Transverse colon (tissue), 4 donors: ENCODE measurements around the gene ENDOG. TPM values are rescaled to one million over a fixed set of nuclear protein-coding genes. Genes with fewer than 3 reads are reported as not detected.

Experiments used
- DNase-seq: peaks from one replicate; pipeline ENCODE4 v3.0.0-alpha.2; 2019
- H3K27ac ChIP-seq, 4 donors: fragments of 200-600 bp; sonication (generic); 2 replicates each; pipeline ENCODE4 v1.5.1; 2016 to 2018; ENCODE audit warnings: inconsistent platforms in 4 of 4
- H3K27me3 ChIP-seq: fragments of 200-600 bp; sonication (generic); 2 replicates; pipeline ENCODE4 v1.5.1; 2017; ENCODE audit warnings: inconsistent platforms
- H3K36me3 ChIP-seq, 4 donors: fragments of 200-600 bp; sonication (generic); 2 replicates each; pipeline ENCODE4 v1.5.1; 2017 to 2019; ENCODE audit warnings: inconsistent platforms in 4 of 4
- H3K4me1 ChIP-seq, 4 donors: fragments of 200-600 bp; sonication (generic); 2 replicates each; pipeline ENCODE4 v1.5.1; 2017 to 2020; ENCODE audit warnings: inconsistent platforms in 4 of 4
- H3K4me3 ChIP-seq, 4 donors: fragments of 200-600 bp; sonication (generic); 1 replicate in 1 of 4; 2 replicates in 3 of 4; pipeline versions ENCODE4 v1.5.1 to v1.6.1; 2017 to 2019; ENCODE audit warnings: inconsistent platforms in 4 of 4
- H3K9me3 ChIP-seq, 2 donors: fragments of 200-600 bp; sonication (generic); 2 replicates each; pipeline ENCODE4 v1.5.1; 2017 to 2019; ENCODE audit warnings: inconsistent platforms in 2 of 2
- CTCF ChIP-seq, 5 experiments: fragments of 200-600 bp in 3 of 5; fragments of 450-650 bp in 2 of 5; sonication (generic) in 3 of 5; IDR thresholded peaks; 1 replicate in 2 of 5; 2 replicates in 3 of 5; pipeline ENCODE4 v1.5.1; 2016 to 2017; ENCODE audit warnings: antibody characterized with exemption in 5 of 5, inconsistent platforms in 3 of 5, mild to moderate bottlenecking in 2 of 5, moderate library complexity in 1 of 5
- EP300 ChIP-seq: sonication (generic); formaldehyde crosslinking; IDR thresholded peaks from one replicate; pipeline ENCODE4 v1.6.1; 2017; ENCODE audit warnings: antibody characterized with exemption, low read depth
- POLR2A ChIP-seq: fragments of 450-650 bp; IDR thresholded peaks from one replicate; pipeline ENCODE4 v1.6.1; 2016; ENCODE audit warnings: antibody characterized with exemption, mild to moderate bottlenecking, moderate library complexity
- POLR2AphosphoS5 ChIP-seq, 3 donors: sonication (generic); formaldehyde crosslinking; IDR thresholded peaks; one replicate each; pipeline ENCODE4 v1.6.1; 2016; ENCODE audit warnings: antibody characterized with exemption in 3 of 3
- WGBS, 2 donors: methylation state at CpG; one replicate each; pipeline ENCODE4 v1.1.5; 2018; ENCODE audit warnings: low coverage in 1 of 2; 5-methylcytosine and 5-hydroxymethylcytosine counted together
- in situ Hi-C, 4 donors: fragments of 200-750 bp; cut with MboI; loops; one replicate each; pipeline versions ENCODE4 v1.15.0 to v1.15.1; 2017; ENCODE audit warnings: low sequenced_read_pairs in 3 of 4, low pct_ligation_motif_present in 1 of 4, low pct_unique_long_range_greater_than_20kb in 1 of 4
- intact Hi-C: fragments of 100-400 bp; cut with DNase I; formaldehyde crosslinking; loops from one replicate; pipeline ENCODE4 v1.15.1; 2023; ENCODE audit warnings: low total_unique reads
- total RNA-seq, 4 donors: library from RNA; depleted of rRNA; stranded (reverse); fragments of >200 nt; gene quantifications; one replicate each; pipeline ENCODE4 v1.1.0, GENCODE V29; 2016

ENDOG gene
- total RNA-seq, 4 donors from 2014 or later, result 29.7 to 83.0 (median 52.8) TPM

DNA sequence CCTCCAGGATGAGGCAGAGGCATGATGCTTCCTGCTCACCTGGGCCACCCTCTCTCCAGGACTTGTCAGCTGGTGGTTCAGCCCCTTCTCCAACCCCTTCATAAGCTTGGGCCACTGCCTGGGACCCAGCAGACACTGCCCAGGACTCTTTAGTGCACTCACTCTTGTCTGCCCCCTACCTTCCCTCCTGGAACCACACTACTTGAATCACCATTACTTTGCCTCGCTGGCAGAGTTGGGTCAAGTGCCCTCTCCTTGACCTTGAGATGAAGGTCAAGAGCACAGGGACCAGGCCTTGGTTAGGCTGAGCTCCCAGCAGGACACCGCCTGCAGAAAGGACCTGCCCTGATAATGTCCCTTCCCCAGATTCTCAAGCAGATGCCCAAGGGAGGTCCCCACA lies 8.5 kb upstream of the ENDOG start:
- 91% methylated on average over 2 of the region's 2 CpGs; no CpG with 5 or more reads in 1 of the 2 donors for WGBS, 2 donors
- in situ Hi-C loops (no loop called here), intact Hi-C loops (no loop called here)
- TF ChIP-seq POLR2AphosphoS5 (IDR thresholded peaks at IDR 0.05) (no peak), CTCF (IDR thresholded peaks at IDR 0.05) (no peak), EP300 (no peak), POLR2A (no peak)
- no peaks in the 10 kb centered on the region for H3K27me3 ChIP-seq
- no peak overlapping the region for H3K27ac ChIP-seq
- DNase-seq, result no peak
- H3K36me3 ChIP-seq, result peaks cover 0 to 20% (median 0%) of the 10 kb centered on the region in 4 donors
- no peaks in the 10 kb centered on the region for H3K9me3 ChIP-seq
- no peaks in the 10 kb centered on the region for H3K4me1 ChIP-seq
- H3K4me3 ChIP-seq, result no peak overlapping the region

DNA sequence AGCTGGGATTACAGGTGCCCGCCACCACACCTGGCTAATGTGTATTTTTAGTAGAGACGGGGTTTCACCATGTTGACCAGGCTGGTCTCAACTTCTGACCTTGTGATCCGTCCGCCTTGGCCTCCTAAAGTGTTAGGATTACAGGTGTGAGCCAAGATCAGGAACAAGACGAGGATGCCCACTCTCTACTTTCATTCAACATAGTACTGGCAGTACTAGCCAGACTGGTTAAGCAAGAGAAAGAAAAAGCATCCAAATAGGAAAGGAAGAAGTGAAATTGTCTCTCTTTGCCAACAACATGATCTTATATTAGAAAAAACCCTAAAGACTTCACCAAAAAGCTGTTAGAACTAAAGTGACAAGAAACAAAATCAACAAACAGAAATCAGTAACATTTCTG lies 7.4 kb upstream of the ENDOG start:
- no peak overlapping the region for H3K4me3 ChIP-seq
- no peaks in the 10 kb centered on the region for H3K27me3 ChIP-seq
- no peak for TF ChIP-seq CTCF (IDR thresholded peaks at IDR 0.05)
- TF ChIP-seq POLR2A, result no peak
- WGBS, 2 donors, result 40 to 64% methylated on average over 1 to 5 of the region's 5 CpGs
- in situ Hi-C loops (no loop called here), intact Hi-C loops (no loop called here)
- H3K27ac ChIP-seq, result no peak overlapping the region
- H3K4me1 ChIP-seq, result no peaks in the 10 kb centered on the region
- no peak for DNase-seq
- peaks cover 0 to 16% (median 0%) of the 10 kb centered on the region in 4 donors for H3K36me3 ChIP-seq
- no peaks in the 10 kb centered on the region for H3K9me3 ChIP-seq

DNA sequence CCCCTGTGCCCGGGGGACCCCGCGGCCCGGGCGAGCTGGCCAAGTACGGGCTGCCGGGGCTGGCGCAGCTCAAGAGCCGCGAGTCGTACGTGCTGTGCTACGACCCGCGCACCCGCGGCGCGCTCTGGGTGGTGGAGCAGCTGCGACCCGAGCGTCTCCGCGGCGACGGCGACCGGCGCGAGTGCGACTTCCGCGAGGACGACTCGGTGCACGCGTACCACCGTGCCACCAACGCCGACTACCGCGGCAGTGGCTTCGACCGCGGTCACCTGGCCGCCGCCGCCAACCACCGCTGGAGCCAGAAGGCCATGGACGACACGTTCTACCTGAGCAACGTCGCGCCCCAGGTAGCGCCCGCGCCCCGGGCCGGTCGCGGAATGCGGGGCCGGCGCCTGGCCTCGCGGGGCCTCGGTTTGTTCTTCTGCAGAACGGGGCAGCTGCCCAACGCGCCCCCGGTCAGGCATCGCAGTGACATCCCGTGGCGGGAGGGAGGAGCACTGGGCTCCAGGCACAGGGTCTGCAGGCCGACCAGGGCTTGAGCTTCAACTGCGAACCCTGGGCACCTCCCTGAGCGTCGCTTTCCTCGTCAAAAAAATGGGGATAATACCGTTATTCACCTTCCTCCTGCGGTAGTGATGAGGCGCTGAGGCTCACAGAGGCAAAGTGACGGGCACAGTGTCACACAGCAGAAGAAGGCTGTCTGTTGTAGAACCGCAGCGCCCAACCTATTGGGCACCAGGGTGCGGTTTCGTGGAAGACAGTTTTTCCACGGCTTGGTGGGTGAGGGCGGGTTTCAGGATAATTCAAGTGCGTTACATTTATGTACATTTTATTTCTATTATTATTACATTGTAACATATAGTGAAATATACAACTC lies 777 bp downstream of the ENDOG start:
- no peaks in the 10 kb centered on the region for H3K36me3 ChIP-seq
- no peaks in the 10 kb centered on the region for H3K9me3 ChIP-seq
- WGBS, 2 donors, result 10 to 31% methylated on average over 3 to 66 of the region's 90 CpGs
- intact Hi-C loops, result no loop called here
- in situ Hi-C loops, result no loop called here
- H3K4me3 ChIP-seq, result peak overlapping the region; percentile 57 to 69 (median 58)
- no peak for TF ChIP-seq POLR2A
- no peak for TF ChIP-seq POLR2AphosphoS5 (IDR thresholded peaks at IDR 0.05)
- TF ChIP-seq CTCF (IDR thresholded peaks at IDR 0.05), result no peak
- TF ChIP-seq EP300, result no peak
- DNase-seq, result peak; percentile 43
- H3K4me1 ChIP-seq, result peaks cover 10 to 18% (median 16%) of the 10 kb centered on the region in 4 donors
- peak overlapping the region; percentile 84 to 95 (median 90) for H3K27ac ChIP-seq
- no peaks in the 10 kb centered on the region for H3K27me3 ChIP-seq

- peak overlapping the region in 1 of 4 donors; percentile 57 for H3K4me3 ChIP-seq
- DNase-seq, result peak; percentile 47
- H3K9me3 ChIP-seq, result no peaks in the 10 kb centered on the region
- no peaks in the 10 kb centered on the region for H3K36me3 ChIP-seq
- TF ChIP-seq CTCF (IDR thresholded peaks at IDR 0.05) (no peak), EP300 (no peak), POLR2AphosphoS5 (IDR thresholded peaks at IDR 0.05) (peak in 2 of 3 donors; percentile 53 to 81)
- H3K27ac ChIP-seq, result peak overlapping the region in 2 of 4 donors; percentile 45 to 95
- no peaks in the 10 kb centered on the region for H3K27me3 ChIP-seq
- intact Hi-C loops (no loop called here), in situ Hi-C loops (no loop called here)
- WGBS, 2 donors, result 40 to 62% methylated on average over 3 to 18 of the region's 18 CpGs
- H3K4me1 ChIP-seq, result peaks cover 10 to 18% (median 16%) of the 10 kb centered on the region in 4 donors
Measured at GRCh38 chr9:128819716-128820664, 1.7 kb downstream of the ENDOG start.
